BLaER1 treated with 17β-estradiol and CSF1 and Interleukin-3, amounts not matched to agents 10 nM and 100 nM (cell line): ENCODE results near the gene TNFAIP6.

Experiments used
- H3K27ac ChIP-seq, 11 experiments: shearing (Covaris generic); formaldehyde crosslinking; 2 replicates each; pipeline ENCODE4 v1.8.1; 2022
- H3K27me3 ChIP-seq, 11 experiments: shearing (Covaris generic); formaldehyde crosslinking; 2 replicates each; pipeline ENCODE4 v1.8.1; 2022
- H3K36me3 ChIP-seq, 11 experiments: shearing (Covaris generic); formaldehyde crosslinking; 2 replicates each; pipeline ENCODE4 v1.8.1; 2022
- H3K4me1 ChIP-seq, 10 experiments: shearing (Covaris generic); formaldehyde crosslinking; 2 replicates each; pipeline ENCODE4 v1.8.1; 2022
- H3K4me2 ChIP-seq, 11 experiments: shearing (Covaris generic); formaldehyde crosslinking; 2 replicates each; pipeline ENCODE4 v1.8.1; 2022
- H3K4me3 ChIP-seq, 10 experiments: shearing (Covaris generic); formaldehyde crosslinking; 2 replicates each; pipeline ENCODE4 v1.8.1; 2022
- H3K9ac ChIP-seq, 11 experiments: shearing (Covaris generic); formaldehyde crosslinking; 2 replicates each; pipeline ENCODE4 v1.8.1; 2022
- H3K9me3 ChIP-seq, 11 experiments: shearing (Covaris generic); formaldehyde crosslinking; replicated peaks in 1 of 11; 2 replicates each; pipeline ENCODE4 v1.8.1; 2022
- H4K20me1 ChIP-seq, 11 experiments: shearing (Covaris generic); formaldehyde crosslinking; 2 replicates each; pipeline ENCODE4 v1.8.1; 2022
- Cebpa-rat ChIP-seq, 11 experiments: shearing (Covaris generic); IDR thresholded peaks; 2 replicates each; pipeline ENCODE4 v1.8.1; 2022

TNFAIP6 gene

DNA sequence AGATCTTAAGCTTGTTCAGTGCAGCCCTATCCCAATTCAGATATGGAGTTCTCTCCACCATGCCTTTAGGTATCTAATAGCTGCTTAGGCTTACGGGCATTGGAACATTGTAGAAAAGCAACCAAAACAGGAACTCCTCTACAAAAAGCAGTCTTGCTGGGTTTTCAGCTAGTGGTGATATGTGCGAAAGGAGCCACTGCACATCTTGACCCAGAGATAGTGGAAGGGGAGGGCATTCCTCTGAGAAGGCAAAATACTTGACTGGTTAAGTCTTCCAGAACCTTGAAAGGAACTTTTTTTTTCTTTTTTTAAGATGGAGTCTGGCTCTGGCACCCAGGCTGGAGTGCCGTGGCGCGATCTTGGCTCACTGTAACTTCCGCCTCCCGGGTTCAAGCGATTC is 2.6 kb upstream of the TNFAIP6 start:
- Histone ChIP-seq H3K9ac (no peak overlapping the region), H3K36me3 (no peaks in the 10 kb centered on the region), H3K4me3 (no peak overlapping the region), H3K4me1 (no peaks in the 10 kb centered on the region), H3K27ac (no peak overlapping the region), H4K20me1 (no peaks in the 10 kb centered on the region), H3K9me3 (no peaks in the 10 kb centered on the region), H3K4me2 (no peak overlapping the region), H3K27me3 (no peaks in the 10 kb centered on the region)
- TF ChIP-seq Cebpa-rat (IDR thresholded peaks at IDR 0.05): no peak

GRCh38 chr2:151358166-151358970 is 976 bp downstream of the TNFAIP6 start:
- no peak for TF ChIP-seq Cebpa-rat (IDR thresholded peaks at IDR 0.05)
- 0 out of 20 replicates have a peak, but pooled peaks cover 0 to 4% (median 0%) of the 10 kb centered on the region in 10 experiments for H3K4me1 ChIP-seq
- H3K9ac ChIP-seq: no peak overlapping the region
- no peaks in the 10 kb centered on the region for H3K27me3 ChIP-seq
- no peaks in the 10 kb centered on the region for H4K20me1 ChIP-seq
- H3K9me3 ChIP-seq: no peaks in the 10 kb centered on the region
- no peak overlapping the region for H3K27ac ChIP-seq
- no peak overlapping the region for H3K4me2 ChIP-seq
- no peak overlapping the region for H3K4me3 ChIP-seq
- no peaks in the 10 kb centered on the region for H3K36me3 ChIP-seq

- H4K20me1 ChIP-seq: no peaks in the 10 kb centered on the region
- no peaks in the 10 kb centered on the region for H3K36me3 ChIP-seq
- no peak overlapping the region for H3K27ac ChIP-seq
- H3K27me3 ChIP-seq: no peaks in the 10 kb centered on the region
- no peaks in the 10 kb centered on the region for H3K9me3 ChIP-seq
- no peak overlapping the region for H3K4me2 ChIP-seq
- 0 out of 20 replicates have a peak, but pooled peaks cover 0 to 10% (median 0%) of the 10 kb centered on the region in 10 experiments for H3K4me1 ChIP-seq
- no peak for TF ChIP-seq Cebpa-rat (IDR thresholded peaks at IDR 0.05)
- no peak overlapping the region for H3K9ac ChIP-seq
- H3K4me3 ChIP-seq: no peak overlapping the region
Measured at GRCh38 chr2:151359768-151360461, 2.5 kb downstream of the TNFAIP6 start.

DNA sequence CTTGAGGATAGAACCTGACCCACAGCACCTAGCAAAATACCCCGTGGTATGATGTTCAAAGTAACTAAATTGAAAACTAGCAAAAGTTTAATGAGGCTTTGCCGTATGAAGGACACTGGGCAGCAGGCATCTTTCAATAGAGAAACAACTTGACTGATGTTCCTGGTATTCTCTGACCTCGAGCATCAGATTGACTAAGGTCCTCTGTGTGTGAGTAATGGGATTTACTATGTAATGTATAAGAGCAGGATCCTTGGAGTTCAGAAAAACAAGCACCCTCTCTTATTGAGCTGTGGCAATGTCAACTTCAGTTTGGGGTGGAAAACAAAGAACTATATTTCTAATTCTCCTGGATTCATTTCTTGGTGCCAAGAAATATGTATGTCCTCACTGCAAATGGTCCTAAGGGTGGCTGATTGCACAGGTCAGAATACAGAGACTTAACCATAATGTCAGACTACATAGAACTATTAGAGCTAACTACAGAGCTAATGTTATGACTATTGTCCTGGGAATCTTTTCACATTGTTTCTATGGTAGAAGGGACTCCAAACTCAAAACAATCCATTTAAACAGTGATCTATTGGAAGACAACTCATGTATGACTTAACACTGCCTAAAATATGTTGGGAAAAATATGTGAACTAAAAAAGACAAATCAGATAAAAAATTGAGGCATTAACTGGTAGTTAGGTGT is 4.4 kb downstream of the TNFAIP6 start:
- Histone ChIP-seq H4K20me1 (no peaks in the 10 kb centered on the region), H3K36me3 (no peaks in the 10 kb centered on the region), H3K4me1 (0 out of 20 replicates have a peak, but pooled peaks cover 0 to 10% (median 0%) of the 10 kb centered on the region in 10 experiments), H3K9me3 (no peaks in the 10 kb centered on the region), H3K27me3 (no peaks in the 10 kb centered on the region), H3K4me3 (no peak overlapping the region), H3K27ac (no peak overlapping the region), H3K4me2 (no peak overlapping the region), H3K9ac (no peak overlapping the region)
- no peak for TF ChIP-seq Cebpa-rat (IDR thresholded peaks at IDR 0.05)

DNA sequence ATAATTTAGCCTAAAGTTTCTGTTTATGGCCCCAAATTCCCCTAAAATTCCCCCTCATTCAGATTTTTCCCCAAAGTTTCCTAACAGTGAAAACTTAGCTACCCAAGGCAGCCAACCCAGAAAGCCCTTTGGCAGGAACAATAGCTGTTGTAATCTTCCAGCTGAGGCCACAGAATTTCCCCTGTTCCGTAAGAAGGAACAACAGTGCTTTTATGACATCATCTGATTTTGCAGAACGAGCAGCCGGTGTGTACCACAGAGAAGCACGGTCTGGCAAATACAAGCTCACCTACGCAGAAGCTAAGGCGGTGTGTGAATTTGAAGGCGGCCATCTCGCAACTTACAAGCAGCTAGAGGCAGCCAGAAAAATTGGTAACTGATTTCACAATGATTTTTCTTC is 6.3 kb downstream of the TNFAIP6 start:
- Histone ChIP-seq H3K4me3 (no peak overlapping the region), H4K20me1 (no peaks in the 10 kb centered on the region), H3K36me3 (no peaks in the 10 kb centered on the region), H3K27ac (peak overlapping the region in 2 of 11 experiments; percentile 11 to 27; a peak in 1 of 22 replicates), H3K9ac (no peak overlapping the region), H3K4me2 (peak overlapping the region in 1 of 11 experiments; percentile 8; a peak in 1 of 22 replicates), H3K27me3 (no peaks in the 10 kb centered on the region), H3K9me3 (no peaks in the 10 kb centered on the region), H3K4me1 (0 out of 20 replicates have a peak, but pooled peaks cover 0 to 10% (median 0%) of the 10 kb centered on the region in 10 experiments)
- TF ChIP-seq Cebpa-rat (IDR thresholded peaks at IDR 0.05): 0 out of 22 replicates have a peak, but pooled peaks of 1 of the 11 experiments have one; percentile 12

DNA sequence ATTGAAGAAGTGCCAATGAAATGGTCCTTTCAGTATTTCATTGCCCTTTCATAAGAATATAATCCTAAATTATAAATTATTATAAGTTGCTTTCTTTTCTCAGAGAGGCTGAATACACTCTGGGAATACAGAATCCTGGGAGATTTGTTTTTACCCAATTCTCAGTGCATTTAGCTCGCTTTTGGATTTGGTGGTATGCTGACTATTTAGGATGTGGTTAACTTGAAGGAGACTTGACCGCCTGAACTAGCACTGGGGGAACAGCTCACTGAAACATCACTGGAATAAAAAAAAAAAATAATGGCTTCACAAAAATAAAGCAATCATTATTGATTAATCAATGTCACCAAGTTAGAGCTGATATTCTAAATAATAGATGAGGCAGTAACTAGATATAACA is 10.2 kb downstream of the TNFAIP6 start:
- no peak overlapping the region for H3K27ac ChIP-seq
- H3K4me1 ChIP-seq: 0 out of 20 replicates have a peak, but pooled peaks cover 0 to 10% (median 0%) of the 10 kb centered on the region in 10 experiments
- H3K4me3 ChIP-seq: no peak overlapping the region
- no peaks in the 10 kb centered on the region for H3K27me3 ChIP-seq
- H4K20me1 ChIP-seq: no peaks in the 10 kb centered on the region
- H3K4me2 ChIP-seq: no peak overlapping the region
- H3K9ac ChIP-seq: no peak overlapping the region
- TF ChIP-seq Cebpa-rat (IDR thresholded peaks at IDR 0.05): no peak
- no peaks in the 10 kb centered on the region for H3K9me3 ChIP-seq
- no peaks in the 10 kb centered on the region for H3K36me3 ChIP-seq

GRCh38 chr2:151374436-151374835 is 17.0 kb downstream of the TNFAIP6 start:
- H3K9ac ChIP-seq: no peak overlapping the region
- H3K36me3 ChIP-seq: no peaks in the 10 kb centered on the region
- H4K20me1 ChIP-seq: no peaks in the 10 kb centered on the region
- H3K9me3 ChIP-seq: no peaks in the 10 kb centered on the region
- TF ChIP-seq Cebpa-rat (IDR thresholded peaks at IDR 0.05): no peak
- H3K27ac ChIP-seq: no peak overlapping the region
- no peak overlapping the region for H3K4me2 ChIP-seq
- peaks cover 0 to 9% (median 6%) of the 10 kb centered on the region in 10 experiments; a peak in 10 of 20 replicates for H3K4me1 ChIP-seq
- H3K4me3 ChIP-seq: no peak overlapping the region
- no peaks in the 10 kb centered on the region for H3K27me3 ChIP-seq

DNA sequence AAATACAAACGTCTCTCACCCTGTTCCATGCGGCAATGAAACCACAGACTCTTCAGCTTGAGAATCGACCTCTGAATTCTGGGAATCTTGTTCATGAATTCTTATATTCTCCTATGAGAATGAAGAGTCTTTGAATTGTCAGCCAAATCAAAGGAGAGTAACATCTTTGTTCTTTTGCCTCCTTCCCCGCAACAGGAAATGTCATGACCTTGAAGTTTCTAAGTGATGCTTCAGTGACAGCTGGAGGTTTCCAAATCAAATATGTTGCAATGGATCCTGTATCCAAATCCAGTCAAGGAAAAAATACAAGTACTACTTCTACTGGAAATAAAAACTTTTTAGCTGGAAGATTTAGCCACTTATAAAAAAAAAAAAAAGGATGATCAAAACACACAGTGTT is 21.8 kb downstream of the TNFAIP6 start:
- H3K36me3 ChIP-seq: no peaks in the 10 kb centered on the region
- H3K9me3 ChIP-seq: no peaks in the 10 kb centered on the region
- peak overlapping the region in 3 of 11 experiments; percentile 32 to 57 (median 47); a peak in 6 of 22 replicates for H3K27ac ChIP-seq
- TF ChIP-seq Cebpa-rat (IDR thresholded peaks at IDR 0.05): peak in 3 of 11 experiments; percentile 21 to 59 (median 38); a peak in 3 of 22 replicates
- no peaks in the 10 kb centered on the region for H4K20me1 ChIP-seq
- H3K4me2 ChIP-seq: peak overlapping the region in 8 of 11 experiments; percentile 4 to 61 (median 43); a peak in 12 of 22 replicates
- no peak overlapping the region; a peak in 1 of 22 replicates for H3K9ac ChIP-seq
- no peaks in the 10 kb centered on the region for H3K27me3 ChIP-seq
- H3K4me1 ChIP-seq: peaks cover 0 to 9% (median 6%) of the 10 kb centered on the region in 10 experiments; a peak in 10 of 20 replicates
- no peak overlapping the region for H3K4me3 ChIP-seq
